Stimulated activated naive CD4-positive, alpha-beta T cell (primary cell): ENCODE measurements around the gene HSPB1.
A peak's percentile ranks its signal among the peaks of the same experiment; 100 is the strongest.
"Not testable (repeated sequence)": the region's sequence is repeated elsewhere in the genome, so short reads cannot be mapped to it uniquely, and the experiment has no call there.

Experiments
- DNase-seq, 6 experiments: peaks; one replicate each; lab custom pipeline; 2025; lab: John Stamatoyannopoulos, UW

Gene HSPB1

GRCh38 chr7:76334320-76334967 lies 32.0 kb downstream of the HSPB1 start:
- DNase-seq: no peak

DNA sequence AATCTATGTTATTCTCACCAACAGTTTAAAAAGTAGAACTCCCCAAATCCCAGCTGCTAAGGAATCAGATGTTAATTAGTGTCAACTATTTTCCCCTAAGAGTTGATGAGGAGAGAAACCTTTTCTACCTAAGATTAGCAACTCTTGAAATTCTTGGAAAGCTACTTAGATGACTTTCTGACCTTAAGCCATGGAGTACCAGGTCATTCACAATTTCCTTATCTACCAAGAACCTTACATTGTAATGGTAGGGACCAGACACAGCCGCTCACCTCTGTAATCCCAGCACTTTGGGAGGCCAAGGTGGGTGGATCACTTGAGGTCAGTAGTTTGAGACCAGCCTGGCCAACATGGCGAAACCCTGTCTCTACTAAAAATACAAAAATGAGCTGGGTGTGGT lies 32.9 kb downstream of the HSPB1 start:
- not testable (repeated sequence) for DNase-seq

- no peak for DNase-seq
Observed at GRCh38 chr7:76336094-76336493, 33.6 kb downstream of the HSPB1 start.

DNA sequence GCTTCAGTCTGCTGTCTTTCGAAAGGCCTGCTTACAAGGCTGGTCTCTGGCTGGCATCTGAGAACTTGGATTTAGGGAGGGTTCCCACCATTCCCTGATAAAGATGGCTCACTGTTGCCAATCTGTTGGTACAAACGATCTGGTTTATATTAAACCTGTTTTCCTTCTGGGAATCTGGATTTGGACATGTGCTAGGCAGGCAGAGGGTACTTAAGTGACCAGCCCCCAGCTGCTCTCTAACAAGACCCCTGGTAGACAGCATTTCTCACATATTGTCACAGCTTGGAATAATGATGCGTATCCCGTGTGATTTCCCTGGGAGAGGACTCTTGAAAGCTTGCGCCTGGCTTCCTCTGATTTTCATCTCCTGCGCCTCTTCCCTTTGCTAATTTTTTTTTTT lies 34.7 kb downstream of the HSPB1 start:
- no peak for DNase-seq

GRCh38 chr7:76338298-76339084 lies 36.0 kb downstream of the HSPB1 start:
- DNase-seq: no peak

DNA sequence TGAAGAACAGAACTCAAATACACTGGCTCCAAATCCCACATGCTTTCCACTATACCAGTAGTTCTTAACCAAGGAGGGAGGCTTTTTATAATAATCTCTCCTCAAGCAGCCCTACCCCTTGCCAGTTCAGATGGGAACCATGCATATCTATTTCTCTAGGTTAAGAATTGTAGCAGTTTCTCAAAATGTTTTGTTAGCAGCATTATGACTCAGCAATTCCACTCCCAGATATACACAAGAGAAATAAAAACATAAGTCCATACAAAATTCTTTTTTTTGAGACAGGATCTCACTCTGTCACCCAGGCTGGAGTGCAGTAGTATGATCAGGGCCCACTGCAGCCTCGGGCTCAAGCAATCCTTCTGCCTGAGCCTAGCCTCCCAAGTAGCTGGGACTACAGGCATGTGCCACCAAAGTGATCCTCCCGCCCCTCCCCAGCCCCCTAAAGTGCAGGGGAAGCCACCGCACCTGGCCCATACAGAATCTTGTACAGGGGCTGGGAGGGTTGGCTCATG lies 38.2 kb downstream of the HSPB1 start:
- no peak for DNase-seq

DNA sequence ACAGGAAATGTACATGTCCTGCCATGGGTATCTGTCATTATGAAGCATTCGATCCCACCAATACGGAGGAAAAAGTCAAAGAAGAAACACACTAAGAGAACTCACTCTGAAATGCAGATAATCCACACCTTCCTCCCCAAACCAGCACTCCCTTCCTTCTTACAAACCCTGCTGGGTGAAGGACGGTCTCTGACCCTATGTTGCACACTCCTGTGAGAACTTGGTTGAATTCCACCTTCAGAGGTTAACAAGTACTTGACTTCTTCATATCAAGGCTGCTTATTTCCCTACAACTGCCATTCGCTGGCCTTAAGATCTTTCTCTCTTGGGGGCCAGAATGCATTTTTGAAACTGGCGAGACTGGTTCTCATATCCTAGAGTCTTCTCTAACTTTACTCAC lies 39.7 kb downstream of the HSPB1 start:
- DNase-seq: no peak

DNA sequence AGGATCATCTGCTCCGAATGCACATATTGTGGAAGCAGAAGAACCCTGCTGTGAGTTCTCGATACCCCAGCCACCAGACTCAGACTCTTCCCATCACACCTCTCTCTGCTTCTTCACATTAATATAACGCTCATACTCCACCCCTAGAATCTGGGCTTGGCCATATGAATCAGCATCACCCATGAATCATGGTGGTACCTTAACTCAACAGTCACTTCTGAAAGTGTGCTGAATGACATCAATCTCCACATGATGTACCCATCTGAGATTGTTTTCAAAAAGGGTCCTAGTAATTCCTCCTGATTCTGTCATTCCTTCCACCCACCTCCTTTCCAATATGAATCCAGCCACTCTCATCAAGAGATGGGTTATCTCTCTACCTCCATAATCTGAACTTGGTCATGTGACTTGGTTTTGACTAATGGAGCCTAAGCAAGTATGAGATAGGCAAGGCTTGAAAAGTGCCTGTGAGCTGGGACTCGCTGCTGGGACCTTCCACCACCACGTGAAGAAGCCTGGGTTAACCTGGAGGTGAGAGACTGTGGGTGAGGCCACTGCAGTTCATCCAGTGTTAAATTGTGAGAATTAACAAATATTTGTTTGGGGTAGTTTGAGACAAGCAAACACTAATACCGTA lies 40.9 kb downstream of the HSPB1 start:
- DNase-seq: no peak

- DNase-seq: no peak
Observed at GRCh38 chr7:76343931-76344321, 41.5 kb downstream of the HSPB1 start.

DNA sequence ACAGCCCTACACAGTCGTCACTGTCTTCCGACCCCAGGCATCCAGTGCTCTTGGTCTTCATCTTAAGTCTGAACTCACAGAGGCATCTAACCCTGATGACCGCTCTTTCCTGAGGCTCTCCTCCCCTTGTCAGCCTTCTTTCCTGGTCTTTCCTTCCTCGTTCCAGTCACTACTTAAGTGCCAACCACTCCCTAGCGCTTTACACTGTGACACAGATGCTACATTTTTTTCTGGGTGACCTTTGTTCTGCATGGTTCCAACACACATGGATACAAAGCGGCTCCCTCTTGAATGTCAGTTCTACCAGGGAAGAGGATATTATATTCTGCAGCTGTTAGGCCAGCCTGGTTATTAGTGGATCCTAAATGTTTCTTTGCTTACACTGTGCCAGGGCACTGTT lies 43.6 kb downstream of the HSPB1 start:
- DNase-seq: no peak

DNA sequence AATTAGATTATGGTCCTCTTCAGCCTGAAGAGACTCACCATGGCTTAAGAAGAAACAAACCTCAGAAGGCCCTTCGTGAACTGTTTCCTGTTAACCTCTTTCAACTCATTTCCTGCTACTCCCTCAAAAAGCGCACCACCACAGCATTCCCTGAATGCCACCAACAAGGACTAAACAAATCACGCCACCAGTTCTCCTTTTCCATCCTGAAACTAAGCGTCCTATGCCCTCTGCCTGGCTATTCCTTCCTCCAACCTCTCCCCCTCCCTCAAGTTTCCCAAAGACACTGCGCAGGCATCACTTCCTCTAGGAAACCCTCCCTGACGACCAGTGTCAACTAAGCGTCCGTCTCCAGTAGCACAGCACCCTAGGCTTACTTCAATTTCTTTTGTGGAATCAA lies 44.3 kb downstream of the HSPB1 start:
- peak in 1 of 6 experiments; percentile 9 for DNase-seq

- DNase-seq: no peak
Observed at GRCh38 chr7:76347710-76348109, 45.2 kb downstream of the HSPB1 start.

GRCh38 chr7:76349313-76349885 lies 46.9 kb downstream of the HSPB1 start:
- no peak for DNase-seq

- no peak for DNase-seq
Observed at GRCh38 chr7:76351372-76351771, 48.9 kb downstream of the HSPB1 start.

- no peak for DNase-seq
Observed at GRCh38 chr7:76352193-76352592, 49.7 kb downstream of the HSPB1 start.

- DNase-seq: no peak
Observed at GRCh38 chr7:76353744-76354143, 51.3 kb downstream of the HSPB1 start.
